Activated T-helper 1 cell treated with anti-CD3 and anti-CD28 coated beads, Interleukin-12 subunit alpha, Interleukin-12 subunit beta, Interleukin-2, Interleukin-4 antibody, amounts not matched to agents 30 ng/mL and 10 ng/mL and 1 ng/mL, durations not matched to agents 14 hours and 24 hours and 36 hours (primary cell): ENCODE results near the gene FOXC2. TPM values are rescaled to one million over a fixed set of nuclear protein-coding genes. Genes with fewer than 3 reads are reported as not detected.
A peak's percentile ranks its signal among the peaks of the same experiment; 100 is the strongest.

Source experiments
- DNase-seq: peaks from one replicate; pipeline ENCODE4 v3.0.0; 2021; ENCODE audit warnings: low spot score
- H3K27ac Mint-ChIP-seq: one replicate; pipeline ENCODE4 v1.8.0; 2021; ENCODE audit warnings: mild to moderate bottlenecking, mixed read lengths
- H3K27me3 Mint-ChIP-seq: one replicate; pipeline ENCODE4 v1.8.0; 2022; ENCODE audit warnings: mild to moderate bottlenecking, moderate library complexity, mixed read lengths; ENCODE audit not compliant: insufficient read depth
- H3K36me3 Mint-ChIP-seq: one replicate; pipeline ENCODE4 v1.8.0; 2021; ENCODE audit warnings: low read depth, mixed read lengths
- H3K4me1 Mint-ChIP-seq: one replicate; pipeline ENCODE4 v1.8.0; 2021; ENCODE audit warnings: low read depth, mixed read lengths
- H3K4me3 Mint-ChIP-seq: one replicate; pipeline ENCODE4 v1.8.0; 2021; ENCODE audit warnings: mild to moderate bottlenecking, moderate library complexity, mixed read lengths
- H3K9me3 Mint-ChIP-seq: one replicate; pipeline ENCODE4 v1.8.0; 2021; ENCODE audit warnings: mixed read lengths
- intact Hi-C: fragments of 100-400 bp; cut with micrococcal nuclease; formaldehyde crosslinking; loops from one replicate; pipeline ENCODE4 v1.15.1; 2024
- total RNA-seq: library from RNA; stranded (reverse); gene quantifications from 2 replicates; pipeline ENCODE4 v1.2.3, GENCODE V29; 2022

FOXC2 gene
- total RNA-seq, 1 donor from 2014 or later = not detected

- no peak overlapping the region for H3K27ac Mint-ChIP-seq
- H3K4me3 Mint-ChIP-seq = no peak overlapping the region
- intact Hi-C loops = no loop called here
- no peaks in the 10 kb centered on the region for H3K27me3 Mint-ChIP-seq
- no peaks in the 10 kb centered on the region for H3K4me1 Mint-ChIP-seq
- DNase-seq = no peak
- no peaks in the 10 kb centered on the region for H3K9me3 Mint-ChIP-seq
- peaks cover 13% of the 10 kb centered on the region for H3K36me3 Mint-ChIP-seq
Measured at GRCh38 chr16:86538196-86538780, 28.3 kb upstream of the FOXC2 start.

GRCh38 chr16:86540894-86541293 lies 25.7 kb upstream of the FOXC2 start:
- intact Hi-C loops = no loop called here
- Mint-ChIP-seq H3K4me1 (no peaks in the 10 kb centered on the region), H3K27ac (no peak overlapping the region), H3K27me3 (no peaks in the 10 kb centered on the region), H3K4me3 (no peak overlapping the region), H3K36me3 (peaks cover 18% of the 10 kb centered on the region), H3K9me3 (no peaks in the 10 kb centered on the region)
- no peak for DNase-seq

GRCh38 chr16:86541560-86541959 lies 25.1 kb upstream of the FOXC2 start:
- peaks cover 13% of the 10 kb centered on the region for H3K36me3 Mint-ChIP-seq
- H3K27me3 Mint-ChIP-seq = no peaks in the 10 kb centered on the region
- H3K9me3 Mint-ChIP-seq = no peaks in the 10 kb centered on the region
- DNase-seq = no peak
- intact Hi-C loops = no loop called here
- no peak overlapping the region for H3K4me3 Mint-ChIP-seq
- H3K27ac Mint-ChIP-seq = no peak overlapping the region
- no peaks in the 10 kb centered on the region for H3K4me1 Mint-ChIP-seq

- Mint-ChIP-seq H3K27ac (no peak overlapping the region), H3K4me1 (no peaks in the 10 kb centered on the region), H3K36me3 (peaks cover 15% of the 10 kb centered on the region), H3K27me3 (no peaks in the 10 kb centered on the region), H3K9me3 (no peaks in the 10 kb centered on the region), H3K4me3 (no peak overlapping the region)
- DNase-seq = no peak
- intact Hi-C loops = no loop called here
Measured at GRCh38 chr16:86542756-86543750, 23.6 kb upstream of the FOXC2 start.

GRCh38 chr16:86545481-86545880 lies 21.1 kb upstream of the FOXC2 start:
- Mint-ChIP-seq H3K4me3 (no peak overlapping the region), H3K27me3 (no peaks in the 10 kb centered on the region), H3K27ac (no peak overlapping the region), H3K36me3 (peaks cover 15% of the 10 kb centered on the region), H3K9me3 (no peaks in the 10 kb centered on the region), H3K4me1 (peaks cover 4% of the 10 kb centered on the region)
- intact Hi-C loops = no loop called here
- DNase-seq = no peak

GRCh38 chr16:86545954-86546637 lies 20.5 kb upstream of the FOXC2 start:
- no peaks in the 10 kb centered on the region for H3K9me3 Mint-ChIP-seq
- intact Hi-C loops = no loop called here
- peaks cover 19% of the 10 kb centered on the region for H3K36me3 Mint-ChIP-seq
- H3K27me3 Mint-ChIP-seq = no peaks in the 10 kb centered on the region
- no peak overlapping the region for H3K4me3 Mint-ChIP-seq
- peaks cover 4% of the 10 kb centered on the region for H3K4me1 Mint-ChIP-seq
- no peak overlapping the region for H3K27ac Mint-ChIP-seq
- DNase-seq = no peak

- H3K27me3 Mint-ChIP-seq = no peaks in the 10 kb centered on the region
- intact Hi-C loops = no loop called here
- H3K9me3 Mint-ChIP-seq = no peaks in the 10 kb centered on the region
- no peak overlapping the region for H3K4me3 Mint-ChIP-seq
- no peak for DNase-seq
- peaks cover 4% of the 10 kb centered on the region for H3K4me1 Mint-ChIP-seq
- H3K27ac Mint-ChIP-seq = no peak overlapping the region
- H3K36me3 Mint-ChIP-seq = peaks cover 22% of the 10 kb centered on the region
Measured at GRCh38 chr16:86546638-86547013, 20.0 kb upstream of the FOXC2 start.

- no peaks in the 10 kb centered on the region for H3K27me3 Mint-ChIP-seq
- DNase-seq = no peak
- H3K36me3 Mint-ChIP-seq = peaks cover 22% of the 10 kb centered on the region
- no peak overlapping the region for H3K4me3 Mint-ChIP-seq
- H3K27ac Mint-ChIP-seq = no peak overlapping the region
- intact Hi-C loops = no loop called here
- no peaks in the 10 kb centered on the region for H3K9me3 Mint-ChIP-seq
- peaks cover 4% of the 10 kb centered on the region for H3K4me1 Mint-ChIP-seq
Measured at GRCh38 chr16:86547286-86547685, 19.3 kb upstream of the FOXC2 start.

GRCh38 chr16:86549076-86549892 lies 17.3 kb upstream of the FOXC2 start:
- Mint-ChIP-seq H3K4me3 (no peak overlapping the region), H3K27me3 (no peaks in the 10 kb centered on the region), H3K36me3 (peaks cover 23% of the 10 kb centered on the region), H3K4me1 (peaks cover 11% of the 10 kb centered on the region), H3K9me3 (no peaks in the 10 kb centered on the region), H3K27ac (no peak overlapping the region)
- DNase-seq = no peak
- intact Hi-C loops = no loop called here

- peaks cover 13% of the 10 kb centered on the region for H3K4me1 Mint-ChIP-seq
- no peak overlapping the region for H3K27ac Mint-ChIP-seq
- no peaks in the 10 kb centered on the region for H3K27me3 Mint-ChIP-seq
- H3K9me3 Mint-ChIP-seq = no peaks in the 10 kb centered on the region
- DNase-seq = no peak
- intact Hi-C loops = loop anchor here (10.0 kb wide), 1 partner anchor 1215 kb away; the partner anchor contains the start of gene KLHDC4
- H3K4me3 Mint-ChIP-seq = no peak overlapping the region
- H3K36me3 Mint-ChIP-seq = peaks cover 20% of the 10 kb centered on the region
Measured at GRCh38 chr16:86549893-86550190, 16.8 kb upstream of the FOXC2 start.

GRCh38 chr16:86550281-86550680 lies 16.3 kb upstream of the FOXC2 start:
- DNase-seq = no peak
- H3K9me3 Mint-ChIP-seq = no peaks in the 10 kb centered on the region
- H3K36me3 Mint-ChIP-seq = peaks cover 21% of the 10 kb centered on the region
- intact Hi-C loops = loop anchor here (10.0 kb wide), 1 partner anchor 1215 kb away; the partner anchor contains the start of gene KLHDC4
- no peaks in the 10 kb centered on the region for H3K27me3 Mint-ChIP-seq
- H3K4me1 Mint-ChIP-seq = peaks cover 17% of the 10 kb centered on the region
- no peak overlapping the region for H3K4me3 Mint-ChIP-seq
- no peak overlapping the region for H3K27ac Mint-ChIP-seq

GRCh38 chr16:86553356-86553755 lies 13.3 kb upstream of the FOXC2 start:
- Mint-ChIP-seq H3K36me3 (peaks cover 16% of the 10 kb centered on the region), H3K27ac (no peak overlapping the region), H3K27me3 (peaks cover 5% of the 10 kb centered on the region), H3K4me3 (peak overlapping the region; percentile 86), H3K9me3 (no peaks in the 10 kb centered on the region), H3K4me1 (peaks cover 24% of the 10 kb centered on the region)
- DNase-seq = no peak
- intact Hi-C loops = loop anchor here (10.0 kb wide), 1 partner anchor 1211 kb away; the partner anchor contains the start of gene KLHDC4
